Body of pancreas (tissue), 4 donors: Measurements from ENCODE around the gene EPC2.

Source experiments
- CTCF ChIP-seq, 7 experiments: fragments of 450-650 bp in 4 of 7; fragments of 200-600 bp in 3 of 7; sonication (generic) in 3 of 7; IDR thresholded peaks; one replicate each; pipeline ENCODE4 v1.5.1; 2016 to 2019; ENCODE audit warnings: antibody characterized with exemption in 7 of 7
- POLR2A ChIP-seq, 3 donors: fragments of 450-650 bp; IDR thresholded peaks; one replicate each; pipeline ENCODE4 v1.6.1; 2016; ENCODE audit warnings: antibody characterized with exemption in 3 of 3, mild to moderate bottlenecking in 2 of 3

GRCh38 chr2:148640767-148641166, 3.8 kb upstream of the EPC2 start:
- TF ChIP-seq POLR2A (IDR thresholded peaks at IDR 0.05), result no peak
- TF ChIP-seq CTCF (IDR thresholded peaks at IDR 0.05), result no peak
